Neutrophil (primary cell): Measurements from ENCODE around the gene DZIP1L.
"Not testable (repeated sequence)": the region's sequence is repeated elsewhere in the genome, so short reads cannot be mapped to it uniquely, and the experiment has no call there.

Experiments
- H3K27ac ChIP-seq: fragments of 200-600 bp; sonication (generic); 2 replicates; pipeline ENCODE4 v1.5.1; 2016; ENCODE audit warnings: mild to moderate bottlenecking, moderate library complexity
- H3K27me3 ChIP-seq: fragments of 200-600 bp; sonication (generic); 2 replicates; pipeline ENCODE4 v1.6.0; 2016; ENCODE audit warnings: mild to moderate bottlenecking
- H3K36me3 ChIP-seq: fragments of 200-600 bp; sonication (generic); 2 replicates; pipeline ENCODE4 v1.5.1; 2017
- H3K4me1 ChIP-seq, 2 experiments: fragments of 200-600 bp in 1 of 2; sonication (generic) in 1 of 2; 1 replicate in 1 of 2; 2 replicates in 1 of 2; pipeline versions ENCODE4 v1.5.1 to v1.6.1; 2013 to 2016; ENCODE audit warnings: low read depth in 1 of 2, low read length in 1 of 2, mild to moderate bottlenecking in 1 of 2, moderate library complexity in 1 of 2; ENCODE audit not compliant: control insufficient read depth in 1 of 2, insufficient read depth in 1 of 2
- H3K4me3 ChIP-seq, 2 experiments: fragments of 200-600 bp in 1 of 2; sonication (generic) in 1 of 2; 1 replicate in 1 of 2; 2 replicates in 1 of 2; pipeline ENCODE4 v1.5.1; 2013 to 2016; ENCODE audit warnings: low read depth in 1 of 2, low read length in 1 of 2, mild to moderate bottlenecking in 1 of 2, moderate library complexity in 1 of 2
- H3K9me3 ChIP-seq: fragments of 200-600 bp; sonication (generic); 2 replicates; pipeline ENCODE4 v1.5.1; 2016
- TF ChIP-seq, protein P1 (sequence below): fragments of 200-600 bp; sonication (generic); IDR thresholded peaks from 2 replicates; pipeline ENCODE4 v1.5.1; 2016; ENCODE audit warnings: antibody characterized with exemption

DZIP1L gene

DNA sequence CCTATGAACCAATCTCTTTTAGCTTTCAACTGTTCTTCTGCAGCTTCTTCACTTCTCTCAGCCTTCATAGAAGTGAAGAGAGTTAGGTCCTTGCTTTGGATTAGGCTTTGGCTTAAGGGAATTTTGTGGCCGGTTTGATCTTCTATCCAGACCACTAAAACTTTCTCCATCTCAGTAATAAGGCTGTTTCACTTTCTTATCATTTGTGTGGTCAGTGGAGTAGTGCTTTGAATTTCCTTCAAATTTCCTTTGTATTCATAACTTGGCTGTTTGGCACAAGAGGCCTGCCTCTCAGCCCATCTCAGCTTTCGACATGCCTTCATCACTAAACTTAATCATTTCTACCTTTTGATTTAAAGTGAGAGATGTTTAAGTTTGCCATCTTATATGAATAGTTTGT lies 21.7 kb downstream of the DZIP1L start:
- Histone ChIP-seq H3K36me3 (peaks cover 42% of the 10 kb centered on the region), H3K4me1 (no peaks in the 10 kb centered on the region), H3K27me3 (no peaks in the 10 kb centered on the region), H3K4me3 (no peak overlapping the region), H3K9me3 (no peaks in the 10 kb centered on the region), H3K27ac (no peak overlapping the region)
- TF ChIP-seq, protein P1, sequence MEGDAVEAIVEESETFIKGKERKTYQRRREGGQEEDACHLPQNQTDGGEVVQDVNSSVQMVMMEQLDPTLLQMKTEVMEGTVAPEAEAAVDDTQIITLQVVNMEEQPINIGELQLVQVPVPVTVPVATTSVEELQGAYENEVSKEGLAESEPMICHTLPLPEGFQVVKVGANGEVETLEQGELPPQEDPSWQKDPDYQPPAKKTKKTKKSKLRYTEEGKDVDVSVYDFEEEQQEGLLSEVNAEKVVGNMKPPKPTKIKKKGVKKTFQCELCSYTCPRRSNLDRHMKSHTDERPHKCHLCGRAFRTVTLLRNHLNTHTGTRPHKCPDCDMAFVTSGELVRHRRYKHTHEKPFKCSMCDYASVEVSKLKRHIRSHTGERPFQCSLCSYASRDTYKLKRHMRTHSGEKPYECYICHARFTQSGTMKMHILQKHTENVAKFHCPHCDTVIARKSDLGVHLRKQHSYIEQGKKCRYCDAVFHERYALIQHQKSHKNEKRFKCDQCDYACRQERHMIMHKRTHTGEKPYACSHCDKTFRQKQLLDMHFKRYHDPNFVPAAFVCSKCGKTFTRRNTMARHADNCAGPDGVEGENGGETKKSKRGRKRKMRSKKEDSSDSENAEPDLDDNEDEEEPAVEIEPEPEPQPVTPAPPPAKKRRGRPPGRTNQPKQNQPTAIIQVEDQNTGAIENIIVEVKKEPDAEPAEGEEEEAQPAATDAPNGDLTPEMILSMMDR, result no peak

DNA sequence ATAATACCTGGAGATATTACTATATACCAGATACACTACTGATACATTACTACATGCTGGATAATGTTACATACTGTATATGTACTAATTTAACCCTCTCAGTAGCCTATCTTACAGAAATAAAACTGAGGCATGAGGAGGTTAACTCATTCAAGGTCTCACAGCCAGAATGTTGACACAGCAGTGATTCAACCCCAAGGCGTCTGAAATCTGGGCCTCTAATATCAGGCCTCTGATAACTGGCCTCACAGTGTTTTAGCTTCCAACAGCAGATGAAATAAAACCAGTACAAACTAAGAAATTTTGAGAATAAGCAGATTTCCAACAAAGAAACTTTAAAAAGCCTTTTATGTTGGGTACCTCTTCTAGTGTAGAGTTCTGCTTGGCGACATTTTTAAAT lies 23.4 kb downstream of the DZIP1L start:
- no peaks in the 10 kb centered on the region for H3K27me3 ChIP-seq
- no peak overlapping the region for H3K4me3 ChIP-seq
- no peaks in the 10 kb centered on the region for H3K4me1 ChIP-seq
- TF ChIP-seq, protein P1, result no peak
- H3K36me3 ChIP-seq, result peaks cover 47% of the 10 kb centered on the region
- H3K27ac ChIP-seq, result no peak overlapping the region
- no peaks in the 10 kb centered on the region for H3K9me3 ChIP-seq

DNA sequence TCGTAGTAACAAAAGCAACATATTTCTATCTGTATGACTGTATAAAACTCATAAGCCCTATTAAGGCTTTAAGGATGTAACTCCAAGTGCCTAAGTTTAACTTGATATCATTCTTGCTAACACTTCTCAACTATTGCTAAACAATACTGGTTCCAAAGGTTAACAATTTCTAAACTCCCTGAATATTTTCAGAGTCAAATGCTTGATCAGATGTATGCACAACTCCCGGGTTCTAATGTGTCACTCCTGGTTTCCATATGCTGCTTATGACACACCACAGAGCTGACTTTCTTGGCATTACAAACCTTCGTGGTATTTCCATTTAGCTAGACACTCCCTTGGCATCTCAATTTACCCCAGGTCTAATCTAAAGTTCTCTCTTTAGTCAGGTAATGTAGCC lies 26.3 kb downstream of the DZIP1L start:
- Histone ChIP-seq H3K36me3 (peaks cover 37% of the 10 kb centered on the region), H3K27ac (no peak overlapping the region), H3K9me3 (no peaks in the 10 kb centered on the region), H3K4me3 (no peak overlapping the region), H3K27me3 (no peaks in the 10 kb centered on the region), H3K4me1 (peaks cover 5 to 6% of the 10 kb centered on the region in 2 experiments)
- TF ChIP-seq, protein P1, result no peak

DNA sequence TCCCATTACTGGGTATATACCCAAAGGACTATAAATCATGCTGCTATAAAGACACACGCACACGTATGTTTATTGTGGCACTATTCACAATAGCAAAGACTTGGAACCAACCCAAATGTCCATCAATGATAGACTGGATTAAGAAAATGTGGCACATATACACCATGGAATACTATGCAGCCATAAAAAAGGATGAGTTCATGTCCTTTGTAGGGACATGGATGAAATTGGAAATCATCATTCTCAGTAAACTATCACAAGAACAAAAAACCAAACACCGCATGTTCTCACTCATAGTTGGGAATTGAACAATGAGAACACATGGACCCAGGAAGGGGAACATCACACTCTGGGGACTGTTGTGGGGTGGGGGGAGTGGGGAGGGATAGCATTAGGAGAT lies 29.7 kb downstream of the DZIP1L start:
- Histone ChIP-seq H3K4me1 (peaks cover 39% of the 10 kb centered on the region in 2 experiments), H3K36me3 (peaks cover 21% of the 10 kb centered on the region)
- H3K27me3 ChIP-seq, H3K4me3 ChIP-seq, H3K9me3 ChIP-seq, H3K27ac ChIP-seq: not testable (repeated sequence)

DNA sequence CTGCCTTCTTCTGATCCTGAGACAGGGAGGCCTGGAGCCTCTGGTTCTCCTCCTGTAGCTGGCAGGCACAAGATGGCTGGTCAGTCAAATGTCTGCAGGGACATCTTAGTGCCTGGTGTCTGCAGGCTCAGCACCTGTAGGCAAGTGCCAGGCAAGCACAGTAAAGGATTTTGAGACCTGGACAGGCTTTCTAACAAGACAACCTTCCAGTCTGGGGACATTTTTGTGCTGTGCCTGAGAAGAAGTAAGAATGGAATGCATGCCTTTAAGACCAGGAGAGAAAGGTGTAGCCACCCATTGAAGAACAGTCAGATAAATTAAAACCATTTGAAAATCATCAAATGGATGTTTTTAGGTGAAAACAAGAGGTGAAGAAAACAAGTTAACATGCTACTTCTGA lies 31.2 kb downstream of the DZIP1L start:
- TF ChIP-seq, protein P1, result no peak
- Histone ChIP-seq H3K36me3 (peaks cover 21% of the 10 kb centered on the region), H3K4me1 (peaks cover 54 to 55% of the 10 kb centered on the region in 2 experiments)

DNA sequence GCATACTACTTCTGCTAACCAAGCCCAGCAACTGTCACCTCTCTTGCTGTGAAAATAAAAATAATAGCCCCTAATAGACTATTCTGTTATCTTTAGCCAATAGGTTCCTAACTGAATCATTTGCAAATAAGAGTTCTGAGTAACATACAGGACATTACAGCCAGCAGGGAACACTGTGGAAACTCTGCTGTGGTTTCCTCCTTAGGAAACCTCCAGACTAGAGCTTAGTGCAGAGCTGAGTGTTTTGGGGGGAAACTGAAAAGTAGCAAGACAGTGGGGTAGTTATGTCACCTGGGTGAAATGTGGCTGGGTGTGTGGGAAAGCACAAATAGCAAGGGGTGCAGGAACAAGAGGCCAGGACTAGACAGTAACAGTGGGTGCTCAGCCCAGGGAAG lies 32.4 kb downstream of the DZIP1L start:
- TF ChIP-seq, protein P1, result no peak
- Histone ChIP-seq H3K36me3 (peaks cover 17% of the 10 kb centered on the region), H3K4me3 (peak overlapping the region; percentile 16 to 30), H3K4me1 (peaks cover 61% of the 10 kb centered on the region in 2 experiments), H3K9me3 (no peaks in the 10 kb centered on the region), H3K27me3 (no peaks in the 10 kb centered on the region), H3K27ac (peak overlapping the region; percentile 79)

More for the DNA sequence above, 31.2 kb downstream of the DZIP1L start:
- no peaks in the 10 kb centered on the region for H3K9me3 ChIP-seq
- peak overlapping the region; percentile 79 for H3K27ac ChIP-seq
- no peaks in the 10 kb centered on the region for H3K27me3 ChIP-seq
- H3K4me3 ChIP-seq, result no peak overlapping the region
